RWPE2 (cell line): Measurements from ENCODE around the gene ANKZF1.

Experiments used
- ATAC-seq: fragments of 200-7000 bp; cut with Tn5 transposase; 3 replicates; pipeline ENCODE4 v1.9.1; 2021; ENCODE audit warnings: low read depth
- DNase-seq: peaks from one replicate; pipeline ENCODE4 v3.0.0-alpha.2; 2020; ENCODE audit warnings: low spot score
- H3K27ac ChIP-seq: fragments of 450-650 bp; 2 replicates; pipeline ENCODE4 v1.5.1; 2017; ENCODE audit warnings: mild to moderate bottlenecking; ENCODE audit not compliant: poor library complexity, severe bottlenecking
- H3K27me3 ChIP-seq: fragments of 250-450 bp; sonication (Bioruptor Pico); 2 replicates; pipeline ENCODE4 v1.5.1; 2021; ENCODE audit warnings: mild to moderate bottlenecking, moderate library complexity; ENCODE audit not compliant: insufficient read depth, poor library complexity, severe bottlenecking
- H3K36me3 ChIP-seq: fragments of 250-450 bp; sonication (Bioruptor Pico); 2 replicates; pipeline ENCODE4 v1.5.1; 2020; ENCODE audit warnings: low read depth, mild to moderate bottlenecking, moderate library complexity
- H3K4me1 ChIP-seq: fragments of 250-450 bp; sonication (Bioruptor Pico); 2 replicates; pipeline ENCODE4 v1.5.1; 2021; ENCODE audit warnings: mild to moderate bottlenecking, moderate library complexity; ENCODE audit not compliant: insufficient read depth, poor library complexity, severe bottlenecking
- H3K4me3 ChIP-seq: fragments of 250-450 bp; sonication (Bioruptor Pico); 2 replicates; pipeline ENCODE4 v1.5.1; 2021; ENCODE audit warnings: mild to moderate bottlenecking, moderate library complexity; ENCODE audit not compliant: severe bottlenecking
- H3K9me3 ChIP-seq: fragments of 250-450 bp; sonication (Bioruptor Pico); 2 replicates; pipeline ENCODE4 v1.5.1; 2021; ENCODE audit warnings: mild to moderate bottlenecking, moderate library complexity; ENCODE audit not compliant: severe bottlenecking
- CTCF ChIP-seq: fragments of 450-650 bp; IDR thresholded peaks from one replicate; pipeline ENCODE4 v1.5.1; 2017; ENCODE audit warnings: mild to moderate bottlenecking, moderate library complexity; ENCODE audit not compliant: poor library complexity, severe bottlenecking

ANKZF1 gene

DNA sequence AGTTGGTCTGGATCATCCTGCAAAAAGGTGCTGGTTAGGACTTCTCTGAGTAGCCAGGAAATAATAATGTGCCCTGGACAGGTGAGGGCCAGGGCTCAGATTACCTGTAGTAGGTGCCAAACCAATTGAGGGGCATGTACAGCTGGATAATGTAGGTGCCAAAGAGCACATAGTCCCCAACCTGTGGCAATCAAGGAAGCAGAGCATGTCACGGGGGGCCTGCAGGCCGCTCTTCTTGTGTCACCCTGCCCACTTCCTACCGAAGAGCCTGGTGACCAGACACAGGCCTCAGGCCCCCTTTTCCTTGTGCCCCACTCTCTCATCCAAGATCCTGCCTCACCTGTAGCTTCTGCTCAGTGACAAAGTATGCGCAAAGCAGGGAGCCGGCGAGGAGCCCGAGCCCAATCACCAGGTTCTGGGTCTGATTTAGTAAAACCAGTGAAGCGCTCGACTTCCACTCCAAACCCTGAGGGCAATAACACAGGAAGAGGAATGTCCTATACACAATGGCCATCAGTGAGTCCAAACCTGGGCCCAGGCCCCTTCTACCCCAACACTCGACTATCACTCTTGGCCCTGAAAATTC, 16.0 kb upstream of the ANKZF1 start:
- no peak for TF ChIP-seq CTCF
- Histone ChIP-seq H3K9me3 (no peaks in the 10 kb centered on the region), H3K27ac (no peak overlapping the region), H3K36me3 (peaks cover 46% of the 10 kb centered on the region), H3K4me1 (peaks cover 4% of the 10 kb centered on the region), H3K4me3 (no peak overlapping the region), H3K27me3 (no peaks in the 10 kb centered on the region)
- ATAC-seq (no peak), DNase-seq (no peak)

DNA sequence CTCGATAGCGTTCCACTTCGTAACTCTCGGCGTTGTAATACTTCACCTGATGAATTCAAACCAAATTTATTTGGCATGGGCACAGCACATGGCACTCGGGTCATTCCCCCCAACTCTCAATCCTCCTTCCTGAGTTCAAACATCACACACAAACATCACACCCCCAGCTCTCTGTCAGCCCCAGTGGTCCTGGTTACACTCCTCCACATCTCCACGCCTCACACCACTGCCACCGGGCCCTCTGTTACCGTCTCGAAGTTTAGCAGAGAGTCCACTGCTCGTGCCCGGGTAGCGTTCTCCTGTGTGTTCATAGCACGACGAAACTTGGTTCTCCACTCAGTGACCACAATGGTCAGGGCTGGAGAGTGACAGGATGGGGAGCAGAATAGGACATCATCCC, 15.5 kb upstream of the ANKZF1 start:
- peaks cover 43% of the 10 kb centered on the region for H3K36me3 ChIP-seq
- no peaks in the 10 kb centered on the region for H3K9me3 ChIP-seq
- no peak overlapping the region for H3K4me3 ChIP-seq
- TF ChIP-seq CTCF, result no peak
- DNase-seq (no peak), ATAC-seq (no peak)
- no peak overlapping the region for H3K27ac ChIP-seq
- H3K4me1 ChIP-seq, result peaks cover 4% of the 10 kb centered on the region
- H3K27me3 ChIP-seq, result no peaks in the 10 kb centered on the region

DNA sequence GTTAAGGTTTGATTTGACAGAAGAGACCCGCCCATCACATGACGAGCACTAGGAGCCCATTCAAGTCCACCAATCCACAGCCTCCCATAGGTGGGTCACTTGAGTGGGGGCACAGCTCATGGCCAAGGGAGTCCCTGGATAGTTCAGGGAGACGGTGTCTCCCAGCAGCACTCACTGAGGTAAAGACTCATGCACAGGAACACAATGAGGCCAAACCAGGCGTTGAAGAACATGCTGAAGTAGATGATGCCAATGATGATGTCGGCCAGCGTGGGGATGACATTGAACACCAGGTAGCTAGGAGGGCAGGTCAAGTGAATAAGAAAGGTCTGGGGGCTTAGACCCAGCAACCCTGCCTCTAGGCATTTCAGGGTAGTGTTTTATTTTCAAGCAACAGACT, 14.8 kb upstream of the ANKZF1 start:
- Histone ChIP-seq H3K36me3 (peaks cover 43% of the 10 kb centered on the region), H3K27ac (no peak overlapping the region), H3K9me3 (no peaks in the 10 kb centered on the region), H3K27me3 (no peaks in the 10 kb centered on the region), H3K4me3 (no peak overlapping the region), H3K4me1 (peaks cover 4% of the 10 kb centered on the region)
- no peak for ATAC-seq
- DNase-seq, result no peak
- TF ChIP-seq CTCF, result no peak

DNA sequence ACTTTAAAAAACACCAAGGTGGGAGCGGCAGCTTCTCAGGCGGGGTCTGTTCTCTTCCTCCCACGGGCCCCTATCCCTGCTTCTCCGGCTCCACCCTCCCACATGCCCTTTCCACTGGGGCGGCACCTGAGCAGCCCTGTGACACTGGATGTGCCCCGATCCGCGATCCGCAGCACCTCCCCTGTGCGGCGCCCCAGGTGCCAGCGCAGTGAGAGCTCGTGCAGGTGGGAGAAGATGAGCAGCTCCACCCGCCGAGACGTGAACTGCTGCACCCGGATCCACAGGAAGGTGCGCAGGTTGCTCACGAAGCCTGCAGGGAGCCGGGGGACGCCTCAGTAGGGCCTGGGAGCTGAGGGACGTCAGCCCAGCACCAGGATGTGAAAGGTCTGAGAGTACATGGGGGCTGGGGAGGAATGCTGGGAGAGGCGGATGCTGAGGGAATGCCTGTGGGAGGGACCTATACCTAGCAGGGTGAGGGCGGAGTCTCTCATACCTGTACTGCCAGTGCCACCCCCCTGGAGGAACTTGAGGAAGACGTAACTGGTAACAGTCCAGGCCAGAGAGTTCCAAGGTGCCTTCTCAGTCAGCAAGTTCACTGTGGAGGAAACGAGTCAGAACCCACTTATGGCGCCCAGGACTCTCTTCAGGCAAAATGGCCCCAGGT, 13.6 kb upstream of the ANKZF1 start:
- peaks cover 49% of the 10 kb centered on the region for H3K36me3 ChIP-seq
- no peaks in the 10 kb centered on the region for H3K27me3 ChIP-seq
- H3K4me1 ChIP-seq, result peaks cover 4% of the 10 kb centered on the region
- H3K27ac ChIP-seq, result no peak overlapping the region
- no peak for DNase-seq
- no peak overlapping the region for H3K4me3 ChIP-seq
- no peaks in the 10 kb centered on the region for H3K9me3 ChIP-seq
- no peak for TF ChIP-seq CTCF
- ATAC-seq, result no peak

DNA sequence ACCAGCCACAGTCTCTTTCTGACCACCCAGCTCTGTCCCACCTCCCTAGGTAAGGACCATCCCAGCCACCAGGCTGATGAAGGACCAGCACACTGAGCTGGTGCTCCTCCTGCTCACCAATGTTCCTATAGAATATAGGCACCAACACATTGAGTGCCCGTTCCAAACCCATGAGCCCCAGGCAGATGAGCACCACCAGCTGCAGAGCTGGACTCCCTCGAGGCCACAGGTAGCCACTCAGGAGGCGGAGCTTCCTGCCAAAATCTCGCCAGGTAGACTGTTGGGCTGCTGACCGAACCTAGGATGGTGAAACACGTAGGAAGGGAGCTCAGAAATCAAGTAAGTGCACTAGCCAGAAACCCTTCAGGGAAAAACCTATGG, 13.1 kb upstream of the ANKZF1 start:
- no peaks in the 10 kb centered on the region for H3K9me3 ChIP-seq
- no peak for TF ChIP-seq CTCF
- no peak for ATAC-seq

More for the DNA sequence above, 13.1 kb upstream of the ANKZF1 start:
- Histone ChIP-seq H3K4me3 (no peak overlapping the region), H3K4me1 (peaks cover 4% of the 10 kb centered on the region), H3K36me3 (peaks cover 54% of the 10 kb centered on the region), H3K27ac (no peak overlapping the region), H3K27me3 (no peaks in the 10 kb centered on the region)
- DNase-seq, result no peak
